K562 (cell line): ENCODE data around the gene DLX6.

Experiments used
- ADNP ChIP-seq: fragments of 200-800 bp; sonication (Bioruptor generic); IDR thresholded peaks from 2 replicates; pipeline ENCODE4 v1.6.1; 2016; ENCODE audit warnings: missing genetic modification characterization, missing compliant biosample characterization
- GATA2 ChIP-seq: sonication (generic); formaldehyde crosslinking; IDR thresholded peaks from 2 replicates; pipeline ENCODE4 v1.4.0; 2020; ENCODE audit warnings: mild to moderate bottlenecking, missing genetic modification reagents
- PHF8 ChIP-seq: fragments of 200-600 bp; sonication (generic); IDR thresholded peaks from 2 replicates; pipeline ENCODE4 v1.6.1; 2012; ENCODE audit warnings: mixed run types, mild to moderate bottlenecking, inconsistent platforms, low read length, moderate library complexity, borderline replicate concordance
- TF ChIP-seq, protein P1 (sequence below): fragments of 450-650 bp; conservative IDR thresholded peaks from 2 replicates; pipeline ENCODE4 v1.6.1; 2016; ENCODE audit warnings: missing genetic modification characterization, low read depth, mild to moderate bottlenecking, control low read depth, missing compliant biosample characterization
- TF ChIP-seq, protein P2 (sequence below): sonication (generic); formaldehyde crosslinking; IDR thresholded peaks from 2 replicates; pipeline ENCODE4 v1.8.1; 2022; ENCODE audit warnings: missing genetic modification reagents
- TF ChIP-seq, protein P3 (sequence below), 3 experiments: IDR thresholded peaks in 2 of 3; conservative IDR thresholded peaks in 1 of 3; 2 replicates each; pipeline ENCODE4 v1.5.1; 2011 to 2012; ENCODE audit warnings: low read length in 3 of 3, mild to moderate bottlenecking in 3 of 3, control low read depth in 2 of 3, improper control_type of control experiment in 1 of 3, inconsistent platforms in 1 of 3, low read depth in 1 of 3, mixed read lengths in 1 of 3, moderate library complexity in 1 of 3; ENCODE audit not compliant: insufficient read depth in 2 of 3

DNA sequence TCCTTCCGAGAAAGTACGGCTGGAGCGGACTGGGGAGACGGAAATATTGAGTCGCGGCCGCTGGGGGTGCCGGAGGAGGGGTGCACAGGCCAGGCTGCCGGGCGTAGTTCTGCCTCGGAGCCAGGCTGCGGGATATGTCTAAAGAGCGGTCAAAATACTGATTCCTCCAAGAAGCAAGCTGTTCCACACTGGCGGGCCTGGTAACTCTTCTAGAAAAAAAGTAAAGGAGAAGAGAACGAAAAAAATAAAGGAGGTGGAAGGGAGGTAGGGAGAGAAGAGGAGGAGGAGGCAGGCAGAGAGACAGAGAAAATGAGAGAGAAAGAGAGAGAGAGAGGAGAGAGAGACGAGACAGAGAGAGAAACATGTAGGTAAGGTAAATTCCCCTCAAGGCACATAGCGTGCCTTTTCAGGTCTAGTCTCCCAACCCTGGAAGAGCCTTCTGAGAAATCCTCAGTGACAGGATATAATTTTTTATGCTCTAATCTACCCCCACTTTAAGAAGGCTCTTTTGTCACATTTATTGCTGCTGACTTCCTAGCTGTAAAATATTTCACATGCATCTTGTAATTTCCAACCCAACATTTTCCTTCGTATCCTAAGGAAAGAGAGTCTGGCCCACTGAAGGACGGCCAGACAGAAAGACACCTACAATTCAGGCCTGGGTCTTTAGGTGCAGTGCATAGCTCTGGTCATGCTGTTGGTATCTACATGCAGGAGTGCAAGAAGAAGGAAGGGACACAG is 13.6 kb downstream of the DLX6 start:
- TF ChIP-seq, protein P1, sequence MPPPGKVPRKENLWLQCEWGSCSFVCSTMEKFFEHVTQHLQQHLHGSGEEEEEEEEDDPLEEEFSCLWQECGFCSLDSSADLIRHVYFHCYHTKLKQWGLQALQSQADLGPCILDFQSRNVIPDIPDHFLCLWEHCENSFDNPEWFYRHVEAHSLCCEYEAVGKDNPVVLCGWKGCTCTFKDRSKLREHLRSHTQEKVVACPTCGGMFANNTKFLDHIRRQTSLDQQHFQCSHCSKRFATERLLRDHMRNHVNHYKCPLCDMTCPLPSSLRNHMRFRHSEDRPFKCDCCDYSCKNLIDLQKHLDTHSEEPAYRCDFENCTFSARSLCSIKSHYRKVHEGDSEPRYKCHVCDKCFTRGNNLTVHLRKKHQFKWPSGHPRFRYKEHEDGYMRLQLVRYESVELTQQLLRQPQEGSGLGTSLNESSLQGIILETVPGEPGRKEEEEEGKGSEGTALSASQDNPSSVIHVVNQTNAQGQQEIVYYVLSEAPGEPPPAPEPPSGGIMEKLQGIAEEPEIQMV, result no peak
- no peak for TF ChIP-seq PHF8
- TF ChIP-seq, protein P2, sequence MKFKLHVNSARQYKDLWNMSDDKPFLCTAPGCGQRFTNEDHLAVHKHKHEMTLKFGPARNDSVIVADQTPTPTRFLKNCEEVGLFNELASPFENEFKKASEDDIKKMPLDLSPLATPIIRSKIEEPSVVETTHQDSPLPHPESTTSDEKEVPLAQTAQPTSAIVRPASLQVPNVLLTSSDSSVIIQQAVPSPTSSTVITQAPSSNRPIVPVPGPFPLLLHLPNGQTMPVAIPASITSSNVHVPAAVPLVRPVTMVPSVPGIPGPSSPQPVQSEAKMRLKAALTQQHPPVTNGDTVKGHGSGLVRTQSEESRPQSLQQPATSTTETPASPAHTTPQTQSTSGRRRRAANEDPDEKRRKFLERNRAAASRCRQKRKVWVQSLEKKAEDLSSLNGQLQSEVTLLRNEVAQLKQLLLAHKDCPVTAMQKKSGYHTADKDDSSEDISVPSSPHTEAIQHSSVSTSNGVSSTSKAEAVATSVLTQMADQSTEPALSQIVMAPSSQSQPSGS (CRISPR knock-in tag), result no peak
- TF ChIP-seq, protein P3, sequence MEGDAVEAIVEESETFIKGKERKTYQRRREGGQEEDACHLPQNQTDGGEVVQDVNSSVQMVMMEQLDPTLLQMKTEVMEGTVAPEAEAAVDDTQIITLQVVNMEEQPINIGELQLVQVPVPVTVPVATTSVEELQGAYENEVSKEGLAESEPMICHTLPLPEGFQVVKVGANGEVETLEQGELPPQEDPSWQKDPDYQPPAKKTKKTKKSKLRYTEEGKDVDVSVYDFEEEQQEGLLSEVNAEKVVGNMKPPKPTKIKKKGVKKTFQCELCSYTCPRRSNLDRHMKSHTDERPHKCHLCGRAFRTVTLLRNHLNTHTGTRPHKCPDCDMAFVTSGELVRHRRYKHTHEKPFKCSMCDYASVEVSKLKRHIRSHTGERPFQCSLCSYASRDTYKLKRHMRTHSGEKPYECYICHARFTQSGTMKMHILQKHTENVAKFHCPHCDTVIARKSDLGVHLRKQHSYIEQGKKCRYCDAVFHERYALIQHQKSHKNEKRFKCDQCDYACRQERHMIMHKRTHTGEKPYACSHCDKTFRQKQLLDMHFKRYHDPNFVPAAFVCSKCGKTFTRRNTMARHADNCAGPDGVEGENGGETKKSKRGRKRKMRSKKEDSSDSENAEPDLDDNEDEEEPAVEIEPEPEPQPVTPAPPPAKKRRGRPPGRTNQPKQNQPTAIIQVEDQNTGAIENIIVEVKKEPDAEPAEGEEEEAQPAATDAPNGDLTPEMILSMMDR (IDR thresholded peaks at IDR 0.05 in 2 of 3, conservative IDR thresholded peaks at IDR 0.05 in 1 of 3; ENCODE audit: insufficient read depth in 2 of 3, low read depth in 1 of 3, low read length in 3 of 3), result no peak
- TF ChIP-seq GATA2 (CRISPR knock-in tag), result no peak
- TF ChIP-seq ADNP (tag), result no peak
